ENCODE measurements around the gene DNAJB14. TPM values are rescaled to one million over a fixed set of nuclear protein-coding genes. Genes with fewer than 3 reads are reported as not detected.

The DNAJB14 gene
- total RNA-seq, 1 experiment from 2014 or later: 52.5 TPM

- TF ChIP-seq ZBTB33 (IDR thresholded peaks at IDR 0.05; ENCODE audit: extremely low read depth, insufficient replicate concordance, low read length) (no peak), CEBPB (IDR thresholded peaks at IDR 0.05; ENCODE audit: low read depth) (no peak), EZH2phosphoT487 (IDR thresholded peaks at IDR 0.05; ENCODE audit: borderline replicate concordance) (no peak), JUND (IDR thresholded peaks at IDR 0.05) (no peak)
Observed at GRCh38 chr4:99853190-99853589, 93.2 kb downstream of the DNAJB14 start (continued).

- POLR2A ChIA-PET: no interaction called here
- Histone ChIP-seq H3K36me3 (ENCODE audit: control insufficient read depth in 1 of 2, insufficient read depth in 2 of 2, low read length in 2 of 2) (no peaks in the 10 kb centered on the region), H3K4me2 (ENCODE audit: low read length) (no peak overlapping the region), H4K20me1 (ENCODE audit: insufficient read depth) (no peaks in the 10 kb centered on the region), H3K9me3 (ENCODE audit: control insufficient read depth in 1 of 2, insufficient read depth in 1 of 2, low read depth in 1 of 2, low read length in 2 of 2) (no peaks in the 10 kb centered on the region), H3K79me2 (ENCODE audit: insufficient read depth, low read length) (no peaks in the 10 kb centered on the region), H2AFZ (ENCODE audit: low read depth, low read length, poor library complexity, severe bottlenecking) (no peak overlapping the region), H3K9ac (ENCODE audit: low read length) (no peak overlapping the region), H3K9me2 (ENCODE audit: insufficient read depth) (no peaks in the 10 kb centered on the region), H3K27me3 (ENCODE audit: insufficient read depth, low read length) (no peaks in the 10 kb centered on the region), H3K4me3 (replicated peaks in 1 of 2; ENCODE audit: low read depth in 1 of 2, low read length in 2 of 2) (no peak overlapping the region), H3K4me1 (ENCODE audit: control insufficient read depth in 1 of 2, insufficient read depth in 2 of 2, low read length in 2 of 2) (peaks cover 0 to 6% of the 10 kb centered on the region in 2 experiments; a peak in 1 of 4 replicates), H3K27ac (ENCODE audit: low read depth, low read length) (no peak overlapping the region)
- DNase-seq (ENCODE audit: low read depth, low spot score) (no peak), ATAC-seq (no peak)
- intact Hi-C loops (cut with micrococcal nuclease): no loop called here
- BruUV-seq (replicated peaks): no TSS peak
- CTCF ChIA-PET: no interaction called here
- TF ChIP-seq ELF1 (IDR thresholded peaks at IDR 0.05; ENCODE audit: borderline replicate concordance, low read depth) (no peak), YY1 (IDR thresholded peaks at IDR 0.05; ENCODE audit: extremely low read depth, insufficient replicate concordance, low read depth, low read length) (no peak), FOSL1 (IDR thresholded peaks at IDR 0.05; ENCODE audit: low read depth) (no peak), EZH2 (IDR thresholded peaks at IDR 0.05) (no peak), ZFX (IDR thresholded peaks at IDR 0.05) (no peak)
- RAD21 ChIA-PET (ENCODE audit: low non-redundant PET in 1 of 2, low total read pairs in 2 of 2, uncharacterized antibody in 2 of 2, unreplicated experiment in 2 of 2): no interaction called here
Observed at GRCh38 chr4:99852199-99852749, 94.1 kb downstream of the DNAJB14 start.

All from HCT116 (cell line).